ENCODE measurements around the gene MICALL2.

MICALL2 gene

GRCh38 chr7:1434165-1434718, 25.0 kb downstream of the MICALL2 start:
- TF ChIP-seq CTCF (IDR thresholded peaks at IDR 0.05; ENCODE audit: low read length, missing control alignments): no peak
- no peak overlapping the region for H3K4me3 ChIP-seq (replicated peaks; ENCODE audit: low read depth, low read length)
- no peak for DNase-seq (ENCODE audit: low read depth)

GRCh38 chr7:1433128-1433920, 25.9 kb downstream of the MICALL2 start:
- no peak overlapping the region for H3K4me3 ChIP-seq (replicated peaks; ENCODE audit: low read depth, low read length)
- no peak for TF ChIP-seq CTCF (IDR thresholded peaks at IDR 0.05; ENCODE audit: low read length, missing control alignments)
- DNase-seq (ENCODE audit: low read depth): no peak

GRCh38 chr7:1432411-1433082, 26.7 kb downstream of the MICALL2 start:
- DNase-seq (ENCODE audit: low read depth): peak; percentile 59
- TF ChIP-seq CTCF (IDR thresholded peaks at IDR 0.05; ENCODE audit: low read length, missing control alignments): peak; percentile 93
- H3K4me3 ChIP-seq (replicated peaks; ENCODE audit: low read depth, low read length): no peak overlapping the region

- no peak for TF ChIP-seq CTCF (IDR thresholded peaks at IDR 0.05; ENCODE audit: low read length, missing control alignments)
- no peak for DNase-seq (ENCODE audit: low read depth)
- no peak overlapping the region for H3K4me3 ChIP-seq (replicated peaks; ENCODE audit: low read depth, low read length)
These were observed 27.5 kb downstream of the MICALL2 start for GRCh38 chr7:1431634-1432380.

GRCh38 chr7:1431226-1431625, 28.0 kb downstream of the MICALL2 start:
- DNase-seq (ENCODE audit: low read depth): no peak
- no peak for TF ChIP-seq CTCF (IDR thresholded peaks at IDR 0.05; ENCODE audit: low read length, missing control alignments)
- H3K4me3 ChIP-seq (replicated peaks; ENCODE audit: low read depth, low read length): no peak overlapping the region

- TF ChIP-seq CTCF (IDR thresholded peaks at IDR 0.05; ENCODE audit: low read length, missing control alignments): no peak
- no peak for DNase-seq (ENCODE audit: low read depth)
- H3K4me3 ChIP-seq (replicated peaks; ENCODE audit: low read depth, low read length): no peak overlapping the region
These were observed 29.0 kb downstream of the MICALL2 start for GRCh38 chr7:1430056-1430845.
